HEK293 (cell line): ENCODE data around the gene USP9Y.

Experiments used
- CTCF ChIA-PET: fragments of 350-600 bp; formaldehyde crosslinking; extraction: SDS; loops from one replicate; lab custom pipeline; 2021; ENCODE audit warnings: antibody characterized with exemption; lab: Yijun Ruan, JAX
- POLR2A ChIA-PET: fragments of 300-600 bp; formaldehyde crosslinking; extraction: SDS; loops from one replicate; lab custom pipeline; 2020; ENCODE audit warnings: antibody characterized with exemption, inconsistent platforms; lab: Yijun Ruan, JAX
- H3K27ac ChIP-seq: fragments of 200-500 bp; sonication (Bioruptor generic); 2 replicates; pipeline ENCODE4 v1.5.1; 2014; ENCODE audit warnings: low read depth, low read length, control low read depth, inconsistent platforms; ENCODE audit errors: extremely low read depth
- H3K36me3 ChIP-seq, 2 experiments: fragments of 200-500 bp in 1 of 2; sonication (Bioruptor generic) in 1 of 2; 1 replicate in 1 of 2; 2 replicates in 1 of 2; pipeline ENCODE4 v1.5.1; 2014 to 2017; ENCODE audit warnings: inconsistent platforms in 2 of 2, low read length in 2 of 2; ENCODE audit not compliant: control insufficient read depth in 2 of 2, insufficient read depth in 1 of 2
- H3K4me1 ChIP-seq: fragments of 200-500 bp; sonication (Bioruptor generic); 2 replicates; pipeline ENCODE4 v1.5.1; 2014; ENCODE audit warnings: mild to moderate bottlenecking, low read length, inconsistent platforms; ENCODE audit not compliant: control insufficient read depth, insufficient read depth
- H3K4me3 ChIP-seq: 2 replicates; pipeline ENCODE4 v1.5.1; 2011; ENCODE audit warnings: low read depth, mild to moderate bottlenecking, control low read depth, low read length, moderate library complexity
- H3K9me3 ChIP-seq: fragments of 200-500 bp; sonication (Bioruptor generic); 2 replicates; pipeline ENCODE4 v1.5.1; 2014; ENCODE audit warnings: low read depth, low read length, inconsistent platforms; ENCODE audit not compliant: control insufficient read depth, insufficient read depth
- CTCF ChIP-seq: fragments of 450-650 bp; formaldehyde crosslinking; IDR thresholded peaks from 2 replicates; pipeline ENCODE4 v1.5.1; 2016; ENCODE audit warnings: missing biosample characterization, missing genetic modification characterization
- HIC1 ChIP-seq: fragments of 450-650 bp; formaldehyde crosslinking; IDR thresholded peaks from 2 replicates; pipeline ENCODE4 v1.5.1; 2016; ENCODE audit warnings: missing biosample characterization, missing genetic modification characterization
- REST ChIP-seq: fragments of 450-650 bp; formaldehyde crosslinking; IDR thresholded peaks from 2 replicates; pipeline ENCODE4 v1.5.1; 2016; ENCODE audit warnings: missing biosample characterization, missing genetic modification characterization
- SCRT1 ChIP-seq: fragments of 450-650 bp; formaldehyde crosslinking; IDR thresholded peaks from 2 replicates; pipeline ENCODE4 v1.5.1; 2016; ENCODE audit warnings: missing biosample characterization, missing genetic modification characterization, borderline replicate concordance
- ZFP37 ChIP-seq: fragments of 450-650 bp; formaldehyde crosslinking; IDR thresholded peaks from 2 replicates; pipeline ENCODE4 v1.5.1; 2016; ENCODE audit warnings: missing biosample characterization, missing genetic modification characterization
- ZNF132 ChIP-seq: fragments of 450-650 bp; formaldehyde crosslinking; IDR thresholded peaks from 2 replicates; pipeline ENCODE4 v1.5.1; 2017; ENCODE audit warnings: missing biosample characterization, missing genetic modification characterization, borderline replicate concordance
- ZNF146 ChIP-seq: fragments of 450-650 bp; formaldehyde crosslinking; IDR thresholded peaks from 2 replicates; pipeline ENCODE4 v1.5.1; 2016; ENCODE audit warnings: missing biosample characterization, missing genetic modification characterization
- ZNF174 ChIP-seq: fragments of 450-650 bp; formaldehyde crosslinking; IDR thresholded peaks from 2 replicates; pipeline ENCODE4 v1.5.0; 2017; ENCODE audit warnings: missing biosample characterization, mild to moderate bottlenecking, missing genetic modification characterization
- ZNF2 ChIP-seq: fragments of 450-650 bp; formaldehyde crosslinking; IDR thresholded peaks from 2 replicates; pipeline ENCODE4 v1.5.1; 2016; ENCODE audit warnings: missing biosample characterization, missing genetic modification characterization
- ZNF211 ChIP-seq: fragments of 450-650 bp; formaldehyde crosslinking; IDR thresholded peaks from 2 replicates; pipeline ENCODE4 v1.5.1; 2016; ENCODE audit warnings: low read depth, missing biosample characterization, missing genetic modification characterization
- ZNF280C ChIP-seq: fragments of 450-650 bp; formaldehyde crosslinking; IDR thresholded peaks from 2 replicates; pipeline ENCODE4 v1.5.1; 2016; ENCODE audit warnings: missing biosample characterization, missing genetic modification characterization
- ZNF292 ChIP-seq: fragments of 450-650 bp; formaldehyde crosslinking; IDR thresholded peaks from 2 replicates; pipeline ENCODE4 v1.5.1; 2016; ENCODE audit warnings: low read depth, missing biosample characterization, missing genetic modification characterization, borderline replicate concordance
- ZNF324 ChIP-seq: fragments of 450-650 bp; formaldehyde crosslinking; IDR thresholded peaks from 2 replicates; pipeline ENCODE4 v1.5.1; 2016; ENCODE audit warnings: missing biosample characterization, missing genetic modification characterization
- ZNF391 ChIP-seq: fragments of 450-650 bp; formaldehyde crosslinking; IDR thresholded peaks from 2 replicates; pipeline ENCODE4 v1.5.1; 2016; ENCODE audit warnings: low read depth, missing biosample characterization, missing genetic modification characterization, borderline replicate concordance
- ZNF423 ChIP-seq: fragments of 450-650 bp; formaldehyde crosslinking; IDR thresholded peaks from 2 replicates; pipeline ENCODE4 v1.5.1; 2016; ENCODE audit warnings: missing biosample characterization, missing genetic modification characterization
- ZNF473 ChIP-seq: fragments of 450-650 bp; formaldehyde crosslinking; IDR thresholded peaks from 2 replicates; pipeline ENCODE4 v1.5.1; 2017; ENCODE audit warnings: missing biosample characterization, missing genetic modification characterization
- ZNF513 ChIP-seq: fragments of 450-650 bp; IDR thresholded peaks from 2 replicates; pipeline ENCODE4 v1.5.1; 2018; ENCODE audit warnings: missing biosample characterization, missing genetic modification characterization
- ZNF664 ChIP-seq: fragments of 450-650 bp; formaldehyde crosslinking; IDR thresholded peaks from 2 replicates; pipeline ENCODE4 v1.5.1; 2016; ENCODE audit warnings: missing biosample characterization, missing genetic modification characterization
- ZNF830 ChIP-seq: fragments of 450-650 bp; IDR thresholded peaks from 2 replicates; pipeline ENCODE4 v1.5.0; 2018; ENCODE audit warnings: missing biosample characterization, missing genetic modification characterization, low read depth, mild to moderate bottlenecking, moderate library complexity

USP9Y gene

GRCh38 chrY:12678111-12678510 is 22.9 kb upstream of the USP9Y start (continued):
- TF ChIP-seq HIC1 (tag by site-specific recombination) (no peak), ZNF292 (tag by site-specific recombination) (no peak), ZNF324 (tag by site-specific recombination) (no peak), ZNF664 (tag by site-specific recombination) (no peak), ZNF2 (no peak)

GRCh38 chrY:12681535-12681934 is 19.5 kb upstream of the USP9Y start:
- POLR2A ChIA-PET: no interaction called here

GRCh38 chrY:12688337-12688736 is 12.7 kb upstream of the USP9Y start:
- Histone ChIP-seq H3K4me3 (no peak overlapping the region), H3K4me1 (no peaks in the 10 kb centered on the region), H3K27ac (no peak overlapping the region), H3K36me3 (no peaks in the 10 kb centered on the region), H3K9me3 (no peaks in the 10 kb centered on the region)
- TF ChIP-seq ZFP37 (tag by site-specific recombination) (no peak), CTCF (tag by site-specific recombination) (no peak), ZNF324 (tag by site-specific recombination) (no peak), ZNF391 (tag by site-specific recombination) (no peak), SCRT1 (tag by site-specific recombination) (no peak), ZNF280C (no peak), ZNF146 (tag by site-specific recombination) (no peak), ZNF473 (no peak), ZNF174 (tag by site-specific recombination) (no peak), ZNF423 (tag by site-specific recombination) (no peak)
- ChIA-PET CTCF (no interaction called here), POLR2A (no interaction called here)

More at GRCh38 chrY:12681535-12681934, 19.5 kb upstream of the USP9Y start:
- CTCF ChIA-PET: no interaction called here
- TF ChIP-seq ZNF132 (tag by site-specific recombination) (no peak), ZNF211 (tag by site-specific recombination) (no peak), ZNF513 (tag by site-specific recombination) (no peak), ZNF830 (tag by site-specific recombination) (no peak), REST (tag by site-specific recombination) (no peak)
- Histone ChIP-seq H3K4me3 (no peak overlapping the region), H3K36me3 (no peaks in the 10 kb centered on the region), H3K4me1 (no peaks in the 10 kb centered on the region), H3K9me3 (no peaks in the 10 kb centered on the region), H3K27ac (no peak overlapping the region)
